Posterior cingulate gyrus (tissue), 11 donors: ENCODE measurements around the gene NLK.
"Not testable (repeated sequence)": the region's sequence is repeated elsewhere in the genome, so short reads cannot be mapped to it uniquely, and the experiment has no call there.

Source experiments
- DNase-seq, 10 donors: peaks; one replicate each; pipeline versions ENCODE4 v3.0.0 to v3.0.0-alpha.2; 2020 to 2021; ENCODE audit warnings: mixed read lengths in 3 of 10
- intact Hi-C: fragments of 100-400 bp; cut with DNase I; formaldehyde crosslinking; loops from one replicate; pipeline ENCODE4 v1.15.1; 2023

The NLK gene

GRCh38 chr17:28243268-28243667 is 200.8 kb downstream of the NLK start:
- DNase-seq, intact Hi-C loops: not testable (repeated sequence)

GRCh38 chr17:28244446-28244845 is 202.0 kb downstream of the NLK start:
- DNase-seq, result peak in 2 of 10 donors; percentile 25 to 61
- intact Hi-C loops, result no loop called here
